ENCODE results near the gene PCYT1A. TPM values are rescaled to one million over a fixed set of nuclear protein-coding genes. Genes with fewer than 3 reads are reported as not detected.

PCYT1A gene
- total and polyA plus RNA-seq, 10 of the 15 experiments (the other 5 are each of a cell fraction or from before 2014, with no cell fraction given), result 10.8 to 64.3 (median 48.6) TPM

DNA sequence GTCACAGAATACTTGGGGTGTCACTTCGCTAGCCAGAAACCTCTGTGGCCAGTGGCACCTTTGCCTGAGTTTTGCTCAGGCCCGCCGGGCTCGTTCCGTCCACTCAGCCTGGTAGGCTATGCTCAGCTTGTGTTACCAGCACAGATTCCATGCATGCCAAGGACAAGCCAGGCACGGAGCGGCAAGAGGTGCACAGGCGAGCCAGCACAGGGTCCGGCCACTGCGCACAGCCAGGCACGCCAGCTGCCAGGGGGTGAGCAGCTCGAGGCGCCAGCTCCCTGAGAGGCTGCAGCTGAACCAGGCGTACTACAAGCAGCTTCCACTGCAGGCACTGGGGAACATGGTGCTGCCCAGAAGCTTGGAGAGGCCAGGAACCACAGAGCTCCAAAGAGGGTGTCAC is 14.7 kb downstream of the PCYT1A start:
- H3K9me3 ChIP-seq (replicated peaks; ENCODE audit: control insufficient read depth, insufficient read depth, low read length), result no peaks in the 10 kb centered on the region; the same call in 2 of the 3 replicates
- peaks cover 4 to 8% of the 10 kb centered on the region in 2 experiments; a peak in 3 of 4 replicates for H3K36me3 ChIP-seq (ENCODE audit: control insufficient read depth in 2 of 2, insufficient read depth in 2 of 2, low read length in 1 of 2)
- no peaks in the 10 kb centered on the region for H3K27me3 ChIP-seq (replicated peaks in 1 of 2; ENCODE audit: control insufficient read depth in 2 of 2, insufficient read depth in 2 of 2, low read length in 1 of 2)
- ATAC-seq, result no peak
- ChIA-PET POLR2A (interaction anchor here (1.0 to 1.9 kb wide), 3 partner anchors 9 to 30 kb away, joined by 3 to 7 read pairs (median 4); no protein-coding TSS in a partner anchor), CTCF (interaction anchor here (0.6 to 1.5 kb wide), 4 partner anchors 8 to 186 kb away, joined by 3 to 6 read pairs (median 4); no protein-coding TSS in a partner anchor), SMC1A (ENCODE audit: uncharacterized antibody, unreplicated experiment) (interaction anchor here (1.0 to 1.5 kb wide), 3 partner anchors 9 to 97 kb away, joined by 3 to 6 read pairs (median 3); no protein-coding TSS in a partner anchor), RAD21 (ENCODE audit: unreplicated experiment) (interaction anchor here (0.5 to 1.7 kb wide), 2 partner anchors 11 to 13 kb away, joined by 3 to 4 read pairs; no protein-coding TSS in a partner anchor)
- H3K9ac ChIP-seq (ENCODE audit: control insufficient read depth, insufficient read depth, low read length), result no peak overlapping the region
- no peak for DNase-seq (ENCODE audit: low read depth, low spot score)
- H3K4me1 ChIP-seq (ENCODE audit: control insufficient read depth, insufficient read depth, low read length), result peaks cover 35% of the 10 kb centered on the region
- peaks cover 41% of the 10 kb centered on the region for H3K79me2 ChIP-seq (ENCODE audit: control insufficient read depth, insufficient read depth, low read length)
- no peak overlapping the region for H2AFZ ChIP-seq (ENCODE audit: control insufficient read depth, low read depth, low read length)
- intact Hi-C loops (cut with micrococcal nuclease; ENCODE audit: unreplicated experiment) (no loop called here), in situ Hi-C loops (cut with MboI) (no loop called here)
- no peaks in the 10 kb centered on the region for H4K20me1 ChIP-seq (ENCODE audit: control insufficient read depth, insufficient read depth)
- no peak overlapping the region for H3K27ac ChIP-seq (ENCODE audit: control insufficient read depth, insufficient read depth)
- no TSS peak for BruUV-seq (replicated peaks)
- no peak for FAIRE-seq
- no peak overlapping the region for H3K4me3 ChIP-seq
- no peak overlapping the region for H3K4me2 ChIP-seq (ENCODE audit: control insufficient read depth, insufficient read depth)
- 97% methylated on average over 14 of the region's 14 CpGs for WGBS (ENCODE audit: insufficient coverage, insufficient replicate concordance, low lambda C conversion rate, missing lambda C conversion rate)
- TF ChIP-seq CBX5 (IDR thresholded peaks at IDR 0.05; ENCODE audit: low read depth), result no peak
- TF ChIP-seq, protein P1, sequence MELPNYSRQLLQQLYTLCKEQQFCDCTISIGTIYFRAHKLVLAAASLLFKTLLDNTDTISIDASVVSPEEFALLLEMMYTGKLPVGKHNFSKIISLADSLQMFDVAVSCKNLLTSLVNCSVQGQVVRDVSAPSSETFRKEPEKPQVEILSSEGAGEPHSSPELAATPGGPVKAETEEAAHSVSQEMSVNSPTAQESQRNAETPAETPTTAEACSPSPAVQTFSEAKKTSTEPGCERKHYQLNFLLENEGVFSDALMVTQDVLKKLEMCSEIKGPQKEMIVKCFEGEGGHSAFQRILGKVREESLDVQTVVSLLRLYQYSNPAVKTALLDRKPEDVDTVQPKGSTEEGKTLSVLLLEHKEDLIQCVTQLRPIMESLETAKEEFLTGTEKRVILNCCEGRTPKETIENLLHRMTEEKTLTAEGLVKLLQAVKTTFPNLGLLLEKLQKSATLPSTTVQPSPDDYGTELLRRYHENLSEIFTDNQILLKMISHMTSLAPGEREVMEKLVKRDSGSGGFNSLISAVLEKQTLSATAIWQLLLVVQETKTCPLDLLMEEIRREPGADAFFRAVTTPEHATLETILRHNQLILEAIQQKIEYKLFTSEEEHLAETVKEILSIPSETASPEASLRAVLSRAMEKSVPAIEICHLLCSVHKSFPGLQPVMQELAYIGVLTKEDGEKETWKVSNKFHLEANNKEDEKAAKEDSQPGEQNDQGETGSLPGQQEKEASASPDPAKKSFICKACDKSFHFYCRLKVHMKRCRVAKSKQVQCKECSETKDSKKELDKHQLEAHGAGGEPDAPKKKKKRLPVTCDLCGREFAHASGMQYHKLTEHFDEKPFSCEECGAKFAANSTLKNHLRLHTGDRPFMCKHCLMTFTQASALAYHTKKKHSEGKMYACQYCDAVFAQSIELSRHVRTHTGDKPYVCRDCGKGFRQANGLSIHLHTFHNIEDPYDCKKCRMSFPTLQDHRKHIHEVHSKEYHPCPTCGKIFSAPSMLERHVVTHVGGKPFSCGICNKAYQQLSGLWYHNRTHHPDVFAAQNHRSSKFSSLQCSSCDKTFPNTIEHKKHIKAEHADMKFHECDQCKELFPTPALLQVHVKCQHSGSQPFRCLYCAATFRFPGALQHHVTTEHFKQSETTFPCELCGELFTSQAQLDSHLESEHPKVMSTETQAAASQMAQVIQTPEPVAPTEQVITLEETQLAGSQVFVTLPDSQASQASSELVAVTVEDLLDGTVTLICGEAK (IDR thresholded peaks at IDR 0.05; ENCODE audit: borderline replicate concordance), result no peak
- no peak for TF ChIP-seq ZNF622 (IDR thresholded peaks at IDR 0.05)
- no peak for TF ChIP-seq CREM (IDR thresholded peaks at IDR 0.05; ENCODE audit: low read depth)
- TF ChIP-seq RFX5 (IDR thresholded peaks at IDR 0.05; ENCODE audit: low read depth, low read length), result no peak
- TF ChIP-seq EED (IDR thresholded peaks at IDR 0.05; ENCODE audit: low read depth), result no peak
- TF ChIP-seq NR2C1 (IDR thresholded peaks at IDR 0.05), result no peak
- TF ChIP-seq BMI1 (IDR thresholded peaks at IDR 0.05; ENCODE audit: borderline replicate concordance), result no peak
- TF ChIP-seq POLR2A (IDR thresholded peaks at IDR 0.05; ENCODE audit: low read depth, low read length), result no peak
- TF ChIP-seq, protein P2, sequence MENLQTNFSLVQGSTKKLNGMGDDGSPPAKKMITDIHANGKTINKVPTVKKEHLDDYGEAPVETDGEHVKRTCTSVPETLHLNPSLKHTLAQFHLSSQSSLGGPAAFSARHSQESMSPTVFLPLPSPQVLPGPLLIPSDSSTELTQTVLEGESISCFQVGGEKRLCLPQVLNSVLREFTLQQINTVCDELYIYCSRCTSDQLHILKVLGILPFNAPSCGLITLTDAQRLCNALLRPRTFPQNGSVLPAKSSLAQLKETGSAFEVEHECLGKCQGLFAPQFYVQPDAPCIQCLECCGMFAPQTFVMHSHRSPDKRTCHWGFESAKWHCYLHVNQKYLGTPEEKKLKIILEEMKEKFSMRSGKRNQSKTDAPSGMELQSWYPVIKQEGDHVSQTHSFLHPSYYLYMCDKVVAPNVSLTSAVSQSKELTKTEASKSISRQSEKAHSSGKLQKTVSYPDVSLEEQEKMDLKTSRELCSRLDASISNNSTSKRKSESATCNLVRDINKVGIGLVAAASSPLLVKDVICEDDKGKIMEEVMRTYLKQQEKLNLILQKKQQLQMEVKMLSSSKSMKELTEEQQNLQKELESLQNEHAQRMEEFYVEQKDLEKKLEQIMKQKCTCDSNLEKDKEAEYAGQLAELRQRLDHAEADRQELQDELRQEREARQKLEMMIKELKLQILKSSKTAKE (IDR thresholded peaks at IDR 0.05; ENCODE audit: low read depth, poor library complexity, severe bottlenecking), result no peak
- TF ChIP-seq ZNF207 (IDR thresholded peaks at IDR 0.05; ENCODE audit: borderline replicate concordance), result no peak
- no peak for TF ChIP-seq BRCA1 (IDR thresholded peaks at IDR 0.05; ENCODE audit: low read depth, low read length)
- TF ChIP-seq SPI1 (IDR thresholded peaks at IDR 0.05; ENCODE audit: borderline replicate concordance, insufficient read depth, low read depth, low read length), result no peak
- no peak for TF ChIP-seq RB1 (IDR thresholded peaks at IDR 0.05; ENCODE audit: borderline replicate concordance)
- no peak for TF ChIP-seq STAT1 (conservative IDR thresholded peaks at IDR 0.05)

Measured in GM12878 (cell line).